Right atrium auricular region (tissue), 2 donors: Measurements from ENCODE around the gene PLK1. TPM values are rescaled to one million over a fixed set of nuclear protein-coding genes. Genes with fewer than 3 reads are reported as not detected.

Source experiments
- DNase-seq: peaks from one replicate; pipeline ENCODE4 v3.0.0-alpha.2; 2019; ENCODE audit warnings: low spot score
- H3K27ac ChIP-seq, 2 donors: fragments of 200-600 bp; sonication (generic); 1 replicate in 1 of 2; 2 replicates in 1 of 2; pipeline ENCODE4 v1.5.1; 2016 to 2019
- H3K27me3 ChIP-seq, 2 donors: fragments of 200-600 bp; sonication (generic); one replicate each; pipeline versions ENCODE4 v1.5.1 to v1.6.0; 2017 to 2019
- H3K36me3 ChIP-seq: fragments of 200-600 bp; sonication (generic); one replicate; pipeline ENCODE4 v1.5.1; 2016
- H3K4me1 ChIP-seq, 2 donors: fragments of 200-600 bp; sonication (generic); one replicate each; pipeline versions ENCODE4 v1.5.1 to v1.6.0; 2017 to 2019
- H3K4me3 ChIP-seq, 2 donors: fragments of 200-600 bp; sonication (generic); 1 replicate in 1 of 2; 2 replicates in 1 of 2; pipeline ENCODE4 v1.5.1; 2017 to 2019; ENCODE audit warnings: mild to moderate bottlenecking in 1 of 2, moderate library complexity in 1 of 2
- H3K9me3 ChIP-seq, 2 donors: fragments of 200-600 bp; sonication (generic); one replicate each; pipeline ENCODE4 v1.5.1; 2019
- total RNA-seq, 2 donors: library from RNA; depleted of rRNA; stranded (reverse); fragments of >200 nt; gene quantifications; one replicate each; pipeline ENCODE4 v1.1.0, GENCODE V29; 2016
- TF ChIP-seq, protein P1 (sequence below), 2 donors: fragments of 200-600 bp; sonication (generic); IDR thresholded peaks; one replicate each; pipeline ENCODE4 v1.5.1; 2019; ENCODE audit warnings: antibody characterized with exemption in 2 of 2

Gene PLK1
- total RNA-seq, 2 donors from 2014 or later = 0.71 to 3.3 TPM

DNA sequence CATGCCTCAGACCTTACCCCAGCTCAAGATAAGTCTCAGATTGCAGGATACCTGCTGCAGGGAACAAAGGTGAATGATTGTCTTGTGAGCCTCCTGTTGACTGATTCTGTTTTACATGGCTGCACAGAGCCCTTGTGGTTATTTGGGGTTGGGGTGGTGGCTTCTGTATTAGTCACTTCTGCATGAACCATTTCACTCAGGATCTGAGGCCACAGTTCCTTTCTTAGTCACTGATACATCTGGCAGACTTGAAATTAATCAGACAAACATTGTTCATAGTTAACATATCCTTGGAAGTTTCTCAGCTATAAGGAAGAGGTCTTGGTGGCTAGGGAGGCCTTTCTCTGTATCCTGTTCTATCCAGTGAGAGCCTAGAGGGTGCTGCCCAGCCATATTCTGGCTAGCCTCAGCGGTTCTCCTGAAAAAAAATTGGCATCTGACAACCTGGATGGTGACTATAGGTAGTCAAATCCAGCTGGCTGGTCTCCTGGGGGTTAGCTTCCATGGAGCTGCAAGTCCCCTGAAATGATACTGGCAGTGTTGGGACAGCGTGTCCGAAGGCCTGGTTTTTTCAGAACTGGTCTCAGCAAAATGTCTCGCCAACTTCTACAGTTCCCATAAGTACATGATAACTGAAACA, 8.4 kb upstream of the PLK1 start:
- Histone ChIP-seq H3K27me3 (no peaks in the 10 kb centered on the region), H3K36me3 (peaks cover 54% of the 10 kb centered on the region), H3K4me1 (no peaks in the 10 kb centered on the region), H3K9me3 (no peaks in the 10 kb centered on the region), H3K27ac (no peak overlapping the region), H3K4me3 (no peak overlapping the region)
- TF ChIP-seq, protein P1, sequence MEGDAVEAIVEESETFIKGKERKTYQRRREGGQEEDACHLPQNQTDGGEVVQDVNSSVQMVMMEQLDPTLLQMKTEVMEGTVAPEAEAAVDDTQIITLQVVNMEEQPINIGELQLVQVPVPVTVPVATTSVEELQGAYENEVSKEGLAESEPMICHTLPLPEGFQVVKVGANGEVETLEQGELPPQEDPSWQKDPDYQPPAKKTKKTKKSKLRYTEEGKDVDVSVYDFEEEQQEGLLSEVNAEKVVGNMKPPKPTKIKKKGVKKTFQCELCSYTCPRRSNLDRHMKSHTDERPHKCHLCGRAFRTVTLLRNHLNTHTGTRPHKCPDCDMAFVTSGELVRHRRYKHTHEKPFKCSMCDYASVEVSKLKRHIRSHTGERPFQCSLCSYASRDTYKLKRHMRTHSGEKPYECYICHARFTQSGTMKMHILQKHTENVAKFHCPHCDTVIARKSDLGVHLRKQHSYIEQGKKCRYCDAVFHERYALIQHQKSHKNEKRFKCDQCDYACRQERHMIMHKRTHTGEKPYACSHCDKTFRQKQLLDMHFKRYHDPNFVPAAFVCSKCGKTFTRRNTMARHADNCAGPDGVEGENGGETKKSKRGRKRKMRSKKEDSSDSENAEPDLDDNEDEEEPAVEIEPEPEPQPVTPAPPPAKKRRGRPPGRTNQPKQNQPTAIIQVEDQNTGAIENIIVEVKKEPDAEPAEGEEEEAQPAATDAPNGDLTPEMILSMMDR (IDR thresholded peaks at IDR 0.05) = no peak
- no peak for DNase-seq

DNA sequence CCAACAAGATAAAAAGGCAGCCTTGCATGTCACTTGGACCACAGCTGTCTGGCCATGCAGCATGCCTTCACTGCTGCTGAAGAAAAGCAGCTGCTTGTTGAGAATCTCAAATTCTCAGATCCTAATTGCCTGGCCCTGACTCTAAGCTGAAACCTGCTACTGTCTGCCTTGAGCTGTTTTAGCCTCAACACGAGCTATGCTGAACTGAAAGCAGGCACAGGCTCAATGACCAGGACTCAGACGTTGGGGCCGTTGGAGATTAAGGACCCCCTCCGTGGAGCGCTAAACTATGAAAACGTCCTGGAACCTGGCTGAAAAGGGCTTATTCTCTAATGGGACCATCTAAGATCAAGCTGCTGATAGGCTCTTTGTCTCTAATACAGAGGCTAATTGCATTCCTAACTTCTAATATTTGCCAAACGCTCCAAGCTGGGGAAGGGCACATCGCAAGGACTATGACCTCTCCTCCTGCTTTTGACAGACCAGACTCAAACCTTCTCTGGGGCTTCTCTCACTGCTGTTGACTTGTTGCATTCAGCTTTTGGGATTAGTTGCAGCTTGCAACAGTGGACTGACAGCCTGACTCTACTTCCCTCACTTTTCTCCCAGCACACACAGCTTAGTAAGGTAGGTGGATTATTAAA, 4.6 kb upstream of the PLK1 start:
- DNase-seq = no peak
- Histone ChIP-seq H3K27me3 (no peaks in the 10 kb centered on the region), H3K4me1 (peaks cover 0 to 10% of the 10 kb centered on the region in 2 donors), H3K9me3 (no peaks in the 10 kb centered on the region), H3K27ac (no peak overlapping the region), H3K36me3 (peaks cover 21% of the 10 kb centered on the region), H3K4me3 (no peak overlapping the region)
- TF ChIP-seq, protein P1 (IDR thresholded peaks at IDR 0.05) = no peak

DNA sequence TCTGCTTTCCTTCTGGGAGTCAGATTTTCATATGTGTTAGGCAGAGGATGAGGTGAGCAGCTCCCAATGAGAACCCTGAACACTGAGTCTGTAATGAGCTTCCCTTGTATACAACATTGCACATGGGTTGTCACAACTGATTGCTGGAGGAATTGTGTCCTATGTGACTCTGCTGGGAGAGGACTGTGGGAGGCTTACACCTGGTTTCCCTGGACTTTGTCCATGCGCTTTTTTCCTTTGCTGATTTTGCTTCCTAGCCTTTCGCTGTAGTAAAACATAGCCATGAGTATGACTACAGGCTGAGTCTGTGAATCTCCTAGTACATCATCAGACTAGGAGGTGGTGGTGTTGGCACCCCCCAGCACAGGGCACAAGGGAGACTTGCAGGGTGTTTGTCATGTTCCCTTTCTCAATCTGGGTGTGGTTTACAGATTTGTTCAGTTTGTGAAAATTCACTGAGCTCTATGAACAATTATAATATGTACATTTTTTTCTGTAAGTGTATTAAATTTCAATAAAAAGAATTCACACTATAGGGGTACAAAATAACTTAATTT, 1.7 kb upstream of the PLK1 start:
- Histone ChIP-seq H3K4me3 (no peak overlapping the region), H3K36me3 (peaks cover 11% of the 10 kb centered on the region), H3K27ac (no peak overlapping the region), H3K9me3 (no peaks in the 10 kb centered on the region), H3K4me1 (peaks cover 0 to 17% of the 10 kb centered on the region in 2 donors), H3K27me3 (no peaks in the 10 kb centered on the region)
- TF ChIP-seq, protein P1 (IDR thresholded peaks at IDR 0.05) = no peak
- no peak for DNase-seq

DNA sequence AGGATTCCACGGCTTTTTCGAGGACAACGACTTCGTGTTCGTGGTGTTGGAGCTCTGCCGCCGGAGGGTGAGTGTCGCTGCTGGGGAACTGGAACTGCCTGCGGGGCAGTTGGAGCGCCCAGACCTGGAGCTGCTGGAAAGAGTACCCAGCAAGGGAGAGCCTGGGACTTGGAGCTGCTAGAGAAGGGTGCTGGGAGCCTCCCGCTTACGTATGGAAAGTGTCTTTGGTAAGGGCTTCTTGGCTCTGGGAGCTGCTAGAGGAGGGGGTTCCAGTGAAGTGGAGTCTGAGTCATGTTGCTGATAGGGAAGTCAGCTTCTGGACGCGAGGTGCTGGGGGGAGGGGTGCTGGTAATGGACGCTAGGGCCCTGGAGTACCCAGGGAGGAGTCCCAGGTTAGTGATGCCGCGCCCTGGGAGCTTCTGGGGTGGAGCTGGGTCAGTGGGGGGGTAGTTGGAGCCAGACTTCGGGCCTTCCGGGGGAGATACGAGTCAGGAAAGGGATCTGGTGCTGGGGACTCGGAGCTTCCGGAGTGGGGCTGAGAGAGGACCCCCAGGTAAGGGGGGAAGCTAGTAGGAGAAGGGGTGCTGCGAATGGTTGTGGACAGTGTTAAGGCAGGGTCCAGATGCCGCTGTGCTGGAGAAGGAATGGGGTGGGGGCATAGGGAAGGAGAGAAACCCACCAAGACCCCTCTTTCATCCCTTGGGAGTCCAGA, 741 bp downstream of the PLK1 start:
- peaks cover 0 to 17% of the 10 kb centered on the region in 2 donors for H3K4me1 ChIP-seq
- TF ChIP-seq, protein P1 (IDR thresholded peaks at IDR 0.05) = no peak
- peaks cover 6% of the 10 kb centered on the region for H3K36me3 ChIP-seq
- DNase-seq = no peak
- H3K9me3 ChIP-seq = no peaks in the 10 kb centered on the region
- H3K4me3 ChIP-seq = peak overlapping the region in 1 of 2 donors; percentile 55
- no peaks in the 10 kb centered on the region for H3K27me3 ChIP-seq
- H3K27ac ChIP-seq = no peak overlapping the region

DNA sequence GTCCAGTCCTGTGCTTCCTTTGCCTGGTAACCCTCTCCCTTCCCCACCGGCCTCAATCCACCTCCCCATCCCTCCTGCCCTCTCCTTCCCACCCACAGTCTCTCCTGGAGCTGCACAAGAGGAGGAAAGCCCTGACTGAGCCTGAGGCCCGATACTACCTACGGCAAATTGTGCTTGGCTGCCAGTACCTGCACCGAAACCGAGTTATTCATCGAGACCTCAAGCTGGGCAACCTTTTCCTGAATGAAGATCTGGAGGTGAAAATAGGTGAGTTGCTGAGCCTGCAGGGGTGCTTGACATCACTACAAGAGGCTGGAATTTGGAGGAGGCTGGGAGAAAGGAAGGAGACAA, 1.3 kb downstream of the PLK1 start:
- Histone ChIP-seq H3K4me1 (peaks cover 0 to 17% of the 10 kb centered on the region in 2 donors), H3K27ac (no peak overlapping the region), H3K36me3 (peaks cover 6% of the 10 kb centered on the region), H3K4me3 (no peak overlapping the region), H3K27me3 (no peaks in the 10 kb centered on the region), H3K9me3 (no peaks in the 10 kb centered on the region)
- TF ChIP-seq, protein P1 (IDR thresholded peaks at IDR 0.05) = no peak
- DNase-seq = no peak
